HEK293 (cell line): ENCODE data around the gene CFAP46.
"Not testable (repeated sequence)": the region's sequence is repeated elsewhere in the genome, so short reads cannot be mapped to it uniquely, and the experiment has no call there.

Source experiments
- CTCF ChIA-PET: fragments of 350-600 bp; formaldehyde crosslinking; extraction: SDS; loops from one replicate; lab custom pipeline; 2021; ENCODE audit warnings: antibody characterized with exemption; lab: Yijun Ruan, JAX
- POLR2A ChIA-PET: fragments of 300-600 bp; formaldehyde crosslinking; extraction: SDS; loops from one replicate; lab custom pipeline; 2020; ENCODE audit warnings: antibody characterized with exemption, inconsistent platforms; lab: Yijun Ruan, JAX
- H3K27ac ChIP-seq: fragments of 200-500 bp; sonication (Bioruptor generic); 2 replicates; pipeline ENCODE4 v1.5.1; 2014; ENCODE audit warnings: low read depth, low read length, control low read depth, inconsistent platforms; ENCODE audit errors: extremely low read depth
- H3K36me3 ChIP-seq, 2 experiments: fragments of 200-500 bp in 1 of 2; sonication (Bioruptor generic) in 1 of 2; 1 replicate in 1 of 2; 2 replicates in 1 of 2; pipeline ENCODE4 v1.5.1; 2014 to 2017; ENCODE audit warnings: inconsistent platforms in 2 of 2, low read length in 2 of 2; ENCODE audit not compliant: control insufficient read depth in 2 of 2, insufficient read depth in 1 of 2
- H3K4me1 ChIP-seq: fragments of 200-500 bp; sonication (Bioruptor generic); 2 replicates; pipeline ENCODE4 v1.5.1; 2014; ENCODE audit warnings: mild to moderate bottlenecking, low read length, inconsistent platforms; ENCODE audit not compliant: control insufficient read depth, insufficient read depth
- H3K4me3 ChIP-seq: 2 replicates; pipeline ENCODE4 v1.5.1; 2011; ENCODE audit warnings: low read depth, mild to moderate bottlenecking, control low read depth, low read length, moderate library complexity
- H3K9me3 ChIP-seq: fragments of 200-500 bp; sonication (Bioruptor generic); 2 replicates; pipeline ENCODE4 v1.5.1; 2014; ENCODE audit warnings: low read depth, low read length, inconsistent platforms; ENCODE audit not compliant: control insufficient read depth, insufficient read depth
- BCL11B ChIP-seq: fragments of 450-650 bp; formaldehyde crosslinking; IDR thresholded peaks from 2 replicates; pipeline ENCODE4 v1.5.1; 2016; ENCODE audit warnings: low read depth, missing biosample characterization, missing genetic modification characterization
- GLI2 ChIP-seq: fragments of 450-650 bp; formaldehyde crosslinking; IDR thresholded peaks from 2 replicates; pipeline ENCODE4; 2017; ENCODE audit warnings: missing biosample characterization, missing genetic modification characterization, low read depth, borderline replicate concordance
- HOXA7 ChIP-seq: sonication (generic); formaldehyde crosslinking; IDR thresholded peaks from 2 replicates; pipeline ENCODE4 v1.8.1; 2022; ENCODE audit warnings: missing genetic modification reagents, borderline replicate concordance
- KLF7 ChIP-seq: fragments of 450-650 bp; formaldehyde crosslinking; IDR thresholded peaks from 2 replicates; pipeline ENCODE4 v1.5.1; 2016; ENCODE audit warnings: missing biosample characterization, missing genetic modification characterization, borderline replicate concordance
- TRIM28 ChIP-seq: IDR thresholded peaks from 2 replicates; pipeline ENCODE4 v1.6.1; 2011; ENCODE audit warnings: low read length, control low read depth, borderline replicate concordance
- YY2 ChIP-seq: fragments of 450-650 bp; formaldehyde crosslinking; IDR thresholded peaks from 2 replicates; pipeline ENCODE4 v1.5.1; 2016; ENCODE audit warnings: missing biosample characterization, missing genetic modification characterization
- ZBTB44 ChIP-seq: fragments of 450-650 bp; IDR thresholded peaks from 2 replicates; pipeline ENCODE4 v1.5.1; 2018; ENCODE audit warnings: missing biosample characterization, mild to moderate bottlenecking, missing genetic modification characterization
- ZBTB48 ChIP-seq: fragments of 450-650 bp; formaldehyde crosslinking; IDR thresholded peaks from 2 replicates; pipeline ENCODE4 v1.5.1; 2016; ENCODE audit warnings: missing biosample characterization, missing genetic modification characterization
- ZNF112 ChIP-seq: fragments of 450-650 bp; formaldehyde crosslinking; IDR thresholded peaks from 2 replicates; pipeline ENCODE4 v1.5.0; 2017; ENCODE audit warnings: missing biosample characterization, missing genetic modification characterization
- ZNF221 ChIP-seq: fragments of 450-650 bp; formaldehyde crosslinking; IDR thresholded peaks from 2 replicates; pipeline ENCODE4 v1.5.1; 2017; ENCODE audit warnings: missing biosample characterization, missing genetic modification characterization, borderline replicate concordance
- ZNF24 ChIP-seq: fragments of 450-650 bp; formaldehyde crosslinking; IDR thresholded peaks from 2 replicates; pipeline ENCODE4 v1.5.1; 2016; ENCODE audit warnings: missing biosample characterization, missing genetic modification characterization
- ZNF354C ChIP-seq: fragments of 450-650 bp; formaldehyde crosslinking; IDR thresholded peaks from 2 replicates; pipeline ENCODE4 v1.5.1; 2016; ENCODE audit warnings: missing biosample characterization, missing genetic modification characterization, low read depth, borderline replicate concordance
- ZNF549 ChIP-seq: fragments of 450-650 bp; IDR thresholded peaks from 2 replicates; pipeline ENCODE4 v1.5.1; 2018; ENCODE audit warnings: missing biosample characterization, missing genetic modification characterization, mild to moderate bottlenecking, inconsistent platforms, moderate library complexity
- ZNF561 ChIP-seq: fragments of 450-650 bp; IDR thresholded peaks from 2 replicates; pipeline ENCODE4 v1.5.1; 2018; ENCODE audit warnings: missing biosample characterization, missing genetic modification characterization, borderline replicate concordance
- ZNF677 ChIP-seq: fragments of 450-650 bp; IDR thresholded peaks from 2 replicates; pipeline ENCODE4 v1.5.0; 2018; ENCODE audit warnings: missing biosample characterization, mild to moderate bottlenecking, missing genetic modification characterization, moderate library complexity
- ZNF785 ChIP-seq: fragments of 450-650 bp; formaldehyde crosslinking; IDR thresholded peaks from 2 replicates; pipeline ENCODE4 v1.5.1; 2016; ENCODE audit warnings: missing biosample characterization, missing genetic modification characterization
- ZNF791 ChIP-seq: fragments of 450-650 bp; formaldehyde crosslinking; IDR thresholded peaks from 2 replicates; pipeline ENCODE4 v1.5.1; 2016; ENCODE audit warnings: missing biosample characterization, missing genetic modification characterization
- TF ChIP-seq, protein P1 (sequence below): fragments of 450-650 bp; formaldehyde crosslinking; conservative IDR thresholded peaks from 2 replicates; pipeline ENCODE4 v1.5.1; 2016; ENCODE audit warnings: low read depth, missing biosample characterization, missing genetic modification characterization
- TF ChIP-seq, protein P2 (sequence below): fragments of 450-650 bp; formaldehyde crosslinking; IDR thresholded peaks from 2 replicates; pipeline ENCODE4 v1.5.1; 2016; ENCODE audit warnings: missing biosample characterization, missing genetic modification characterization

Gene CFAP46

DNA sequence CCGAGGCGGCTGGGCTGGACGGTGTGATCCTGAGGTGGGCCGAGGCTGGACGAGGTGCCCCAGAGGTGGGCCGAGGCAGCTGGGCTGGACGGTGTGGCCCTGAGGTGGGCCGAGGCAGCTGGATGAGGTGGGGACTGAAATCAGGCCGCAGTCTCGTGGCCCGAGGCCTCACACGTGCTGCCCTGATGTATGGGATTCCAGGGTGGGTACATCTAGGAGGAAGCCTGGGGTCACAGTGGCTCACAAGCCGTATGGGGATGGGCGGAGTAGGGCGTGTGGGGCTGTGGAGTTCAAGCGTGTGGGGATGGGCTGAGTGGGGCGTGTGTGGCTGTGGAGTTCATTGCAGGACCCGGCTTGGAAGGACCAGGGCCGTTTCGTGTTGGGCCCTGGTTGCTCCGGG is 144.0 kb downstream of the CFAP46 start:
- POLR2A ChIA-PET = no interaction called here
- TF ChIP-seq ZNF785 = no peak
- no peak for TF ChIP-seq ZNF791 (tag by site-specific recombination)
- no peak for TF ChIP-seq GLI2
- TF ChIP-seq, protein P1, sequence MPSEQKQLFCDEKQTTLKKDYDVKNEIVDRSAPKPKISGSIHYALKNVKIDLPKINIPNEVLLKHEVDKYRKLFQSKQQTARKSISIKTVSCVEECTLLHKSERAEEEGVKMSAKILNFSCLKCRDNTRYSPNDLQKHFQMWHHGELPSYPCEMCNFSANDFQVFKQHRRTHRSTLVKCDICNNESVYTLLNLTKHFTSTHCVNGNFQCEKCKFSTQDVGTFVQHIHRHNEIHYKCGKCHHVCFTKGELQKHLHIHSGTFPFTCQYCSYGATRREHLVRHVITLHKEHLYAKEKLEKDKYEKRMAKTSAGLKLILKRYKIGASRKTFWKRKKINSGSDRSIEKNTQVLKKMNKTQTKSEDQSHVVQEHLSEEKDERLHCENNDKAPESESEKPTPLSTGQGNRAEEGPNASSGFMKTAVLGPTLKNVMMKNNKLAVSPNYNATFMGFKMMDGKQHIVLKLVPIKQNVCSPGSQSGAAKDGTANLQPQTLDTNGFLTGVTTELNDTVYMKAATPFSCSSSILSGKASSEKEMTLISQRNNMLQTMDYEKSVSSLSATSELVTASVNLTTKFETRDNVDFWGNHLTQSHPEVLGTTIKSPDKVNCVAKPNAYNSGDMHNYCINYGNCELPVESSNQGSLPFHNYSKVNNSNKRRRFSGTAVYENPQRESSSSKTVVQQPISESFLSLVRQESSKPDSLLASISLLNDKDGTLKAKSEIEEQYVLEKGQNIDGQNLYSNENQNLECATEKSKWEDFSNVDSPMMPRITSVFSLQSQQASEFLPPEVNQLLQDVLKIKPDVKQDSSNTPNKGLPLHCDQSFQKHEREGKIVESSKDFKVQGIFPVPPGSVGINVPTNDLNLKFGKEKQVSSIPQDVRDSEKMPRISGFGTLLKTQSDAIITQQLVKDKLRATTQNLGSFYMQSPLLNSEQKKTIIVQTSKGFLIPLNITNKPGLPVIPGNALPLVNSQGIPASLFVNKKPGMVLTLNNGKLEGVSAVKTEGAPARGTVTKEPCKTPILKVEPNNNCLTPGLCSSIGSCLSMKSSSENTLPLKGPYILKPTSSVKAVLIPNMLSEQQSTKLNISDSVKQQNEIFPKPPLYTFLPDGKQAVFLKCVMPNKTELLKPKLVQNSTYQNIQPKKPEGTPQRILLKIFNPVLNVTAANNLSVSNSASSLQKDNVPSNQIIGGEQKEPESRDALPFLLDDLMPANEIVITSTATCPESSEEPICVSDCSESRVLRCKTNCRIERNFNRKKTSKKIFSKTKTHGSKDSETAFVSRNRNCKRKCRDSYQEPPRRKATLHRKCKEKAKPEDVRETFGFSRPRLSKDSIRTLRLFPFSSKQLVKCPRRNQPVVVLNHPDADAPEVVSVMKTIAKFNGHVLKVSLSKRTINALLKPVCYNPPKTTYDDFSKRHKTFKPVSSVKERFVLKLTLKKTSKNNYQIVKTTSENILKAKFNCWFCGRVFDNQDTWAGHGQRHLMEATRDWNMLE (tag by site-specific recombination) = no peak
- TF ChIP-seq, protein P2, sequence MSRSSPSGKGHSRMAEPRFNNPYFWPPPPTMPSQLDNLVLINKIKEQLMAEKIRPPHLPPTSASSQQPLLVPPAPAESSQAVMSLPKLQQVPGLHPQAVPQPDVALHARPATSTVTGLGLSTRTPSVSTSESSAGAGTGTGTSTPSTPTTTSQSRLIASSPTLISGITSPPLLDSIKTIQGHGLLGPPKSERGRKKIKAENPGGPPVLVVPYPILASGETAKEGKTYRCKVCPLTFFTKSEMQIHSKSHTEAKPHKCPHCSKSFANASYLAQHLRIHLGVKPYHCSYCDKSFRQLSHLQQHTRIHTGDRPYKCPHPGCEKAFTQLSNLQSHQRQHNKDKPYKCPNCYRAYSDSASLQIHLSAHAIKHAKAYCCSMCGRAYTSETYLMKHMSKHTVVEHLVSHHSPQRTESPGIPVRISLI (tag by site-specific recombination) = no peak
- no peak for TF ChIP-seq ZNF221 (tag by site-specific recombination)
- TF ChIP-seq ZBTB44 (tag by site-specific recombination) = no peak
- no peak for TF ChIP-seq HOXA7 (CRISPR knock-in tag)
- TF ChIP-seq ZBTB48 (tag by site-specific recombination) = no peak
- TF ChIP-seq BCL11B (tag by site-specific recombination) = no peak
- no peak for TF ChIP-seq KLF7 (tag by site-specific recombination)
- no peak for TF ChIP-seq ZNF549
- TF ChIP-seq ZNF677 (tag by site-specific recombination) = no peak
- TF ChIP-seq ZNF24 = no peak
- no peak for TF ChIP-seq ZNF561
- no peak for TF ChIP-seq ZNF112 (tag by site-specific recombination)
- no peak for TF ChIP-seq YY2 (tag by site-specific recombination)
- no peak for TF ChIP-seq ZNF354C
- no peak for TF ChIP-seq TRIM28
- H3K4me3 ChIP-seq = no peak overlapping the region
- CTCF ChIA-PET = no interaction called here
- H3K9me3 ChIP-seq = no peaks in the 10 kb centered on the region; the same call in 1 of the 2 replicates
- 0 out of 2 replicates have a peak, but pooled peaks cover 3% of the 10 kb centered on the region for H3K4me1 ChIP-seq
- no peaks in the 10 kb centered on the region for H3K36me3 ChIP-seq
- no peak overlapping the region for H3K27ac ChIP-seq

DNA sequence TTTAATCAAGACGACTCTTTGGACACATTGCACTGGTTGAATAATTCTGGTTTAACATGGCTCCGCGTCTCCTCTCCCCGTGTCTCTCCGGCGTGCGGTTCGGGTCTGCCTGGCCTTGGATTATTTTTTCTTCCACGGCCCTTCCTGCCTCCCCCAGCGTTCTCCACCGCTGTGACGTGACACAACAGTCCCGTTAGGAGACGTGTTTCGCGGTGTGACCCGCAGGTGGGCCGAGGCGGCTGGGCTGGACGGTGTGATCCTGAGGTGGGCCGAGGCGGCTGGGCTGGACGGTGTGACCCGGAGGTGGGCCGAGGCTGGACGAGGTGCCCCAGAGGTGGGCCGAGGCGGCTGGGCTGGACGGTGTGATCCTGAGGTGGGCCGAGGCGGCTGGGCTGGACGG is 144.4 kb downstream of the CFAP46 start:
- H3K27ac ChIP-seq, H3K4me1 ChIP-seq, H3K9me3 ChIP-seq, CTCF ChIA-PET, H3K36me3 ChIP-seq, POLR2A ChIA-PET, H3K4me3 ChIP-seq: not testable (repeated sequence)
